Ecto neural progenitor cell (in vitro differentiated cells): Measurements from ENCODE around the gene OSTM1.

ENCODE experiments used
- DNase-seq: peaks from one replicate; pipeline ENCODE4 v3.0.0-alpha.2; 2018; ENCODE audit warnings: low spot score

The OSTM1 gene, protein sequence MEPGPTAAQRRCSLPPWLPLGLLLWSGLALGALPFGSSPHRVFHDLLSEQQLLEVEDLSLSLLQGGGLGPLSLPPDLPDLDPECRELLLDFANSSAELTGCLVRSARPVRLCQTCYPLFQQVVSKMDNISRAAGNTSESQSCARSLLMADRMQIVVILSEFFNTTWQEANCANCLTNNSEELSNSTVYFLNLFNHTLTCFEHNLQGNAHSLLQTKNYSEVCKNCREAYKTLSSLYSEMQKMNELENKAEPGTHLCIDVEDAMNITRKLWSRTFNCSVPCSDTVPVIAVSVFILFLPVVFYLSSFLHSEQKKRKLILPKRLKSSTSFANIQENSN

DNA sequence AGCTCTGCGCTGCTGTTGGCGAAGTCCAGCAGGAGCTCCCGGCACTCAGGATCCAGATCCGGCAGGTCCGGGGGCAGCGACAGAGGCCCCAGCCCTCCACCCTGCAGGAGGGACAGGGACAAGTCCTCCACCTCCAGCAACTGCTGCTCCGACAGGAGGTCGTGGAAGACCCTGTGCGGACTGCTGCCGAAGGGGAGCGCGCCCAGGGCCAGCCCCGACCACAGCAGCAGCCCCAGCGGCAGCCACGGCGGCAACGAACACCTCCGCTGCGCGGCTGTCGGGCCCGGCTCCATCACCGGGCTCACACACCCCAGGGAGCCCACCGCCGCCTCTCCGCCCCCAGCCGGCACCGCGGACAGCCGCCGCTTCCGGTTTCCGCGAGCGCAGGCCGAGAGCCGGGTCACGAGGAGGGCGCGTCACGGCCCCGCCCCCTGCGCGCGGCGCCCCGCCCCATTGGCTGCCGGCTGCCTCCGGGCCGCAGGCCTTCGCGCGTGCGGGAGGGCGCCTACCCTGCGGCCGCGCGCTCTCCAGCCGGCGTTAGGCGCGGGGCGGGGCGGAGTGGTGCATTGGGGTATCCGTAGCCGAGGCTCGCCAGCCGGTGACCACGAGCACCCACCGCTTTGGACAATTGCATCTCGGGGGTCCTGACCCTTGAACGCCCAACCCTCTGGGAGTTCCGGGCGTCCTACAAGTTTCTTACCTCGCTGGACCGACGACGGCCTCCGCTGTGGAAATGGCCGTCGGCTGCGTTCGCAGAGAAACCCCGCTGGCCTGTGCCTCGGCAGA lies at the start of gene OSTM1:
Gene OSTM1, minus strand, starts transcription at position 383 of the 786 bp plus-strand sequence. Its CDS starts 90 bp downstream, at position 293.
- peak; percentile 95 for DNase-seq

DNA sequence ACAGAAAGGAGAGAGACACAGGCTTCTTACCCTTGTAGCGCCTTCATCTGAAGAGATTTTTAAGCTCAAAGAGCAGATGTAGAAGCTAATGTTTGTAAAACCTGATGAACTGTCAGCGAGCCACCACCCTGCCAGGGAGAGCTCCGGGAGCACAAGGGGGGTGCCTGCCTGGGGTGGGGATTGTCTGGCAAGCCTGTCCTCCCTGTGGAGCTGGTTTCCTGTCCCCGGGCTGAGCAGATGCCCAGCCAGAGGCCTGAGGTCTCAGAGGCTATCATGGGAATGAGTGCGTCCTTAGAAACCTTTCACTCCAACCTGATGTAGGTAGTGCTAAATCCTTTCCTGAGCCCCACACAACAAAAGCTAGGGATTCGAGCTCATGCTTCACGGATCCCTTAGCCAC lies 49.4 kb upstream of the OSTM1 start:
- DNase-seq, result peak; percentile 54

DNA sequence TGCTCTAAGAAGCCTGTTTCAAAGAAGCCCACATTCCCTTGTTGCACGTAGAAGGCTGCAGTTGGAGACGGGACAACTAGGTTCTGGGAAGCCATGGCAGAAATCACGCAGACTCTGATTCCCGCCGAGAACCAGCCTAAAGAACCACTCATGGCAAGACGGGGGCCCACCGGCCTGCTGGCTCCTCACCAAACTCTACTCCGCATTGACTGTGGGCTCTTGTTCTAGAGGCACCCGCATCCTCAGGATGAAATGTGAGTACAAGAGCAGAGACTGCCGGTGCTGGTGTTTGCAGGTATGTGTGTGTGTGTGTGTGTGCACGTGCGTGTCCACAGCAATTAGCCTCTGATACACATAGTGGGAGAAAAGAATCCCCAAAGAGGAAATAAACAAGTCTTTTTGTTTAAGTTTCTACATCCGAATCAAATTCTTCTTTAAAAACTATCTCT lies 49.0 kb upstream of the OSTM1 start:
- no peak for DNase-seq

DNA sequence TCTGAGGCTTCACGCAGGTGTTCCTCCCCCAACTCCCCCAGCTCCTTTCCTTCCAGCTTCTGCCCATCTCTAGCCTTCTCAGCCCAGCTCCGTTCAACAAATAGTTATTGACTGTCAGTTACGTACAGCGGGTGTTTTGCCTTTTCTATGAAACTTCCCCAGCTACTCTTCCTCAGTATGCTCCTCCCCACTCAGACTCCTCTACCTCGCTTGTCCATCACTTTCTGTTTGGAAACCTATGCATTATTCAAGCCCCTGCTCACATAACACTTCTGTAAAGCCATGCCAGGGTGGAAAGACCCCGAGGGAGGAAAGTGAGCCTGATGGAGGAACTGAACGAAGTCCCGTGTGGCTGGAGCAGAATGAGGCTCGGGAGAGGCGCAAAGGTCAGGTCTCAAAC lies 47.1 kb upstream of the OSTM1 start:
- DNase-seq, result no peak

DNA sequence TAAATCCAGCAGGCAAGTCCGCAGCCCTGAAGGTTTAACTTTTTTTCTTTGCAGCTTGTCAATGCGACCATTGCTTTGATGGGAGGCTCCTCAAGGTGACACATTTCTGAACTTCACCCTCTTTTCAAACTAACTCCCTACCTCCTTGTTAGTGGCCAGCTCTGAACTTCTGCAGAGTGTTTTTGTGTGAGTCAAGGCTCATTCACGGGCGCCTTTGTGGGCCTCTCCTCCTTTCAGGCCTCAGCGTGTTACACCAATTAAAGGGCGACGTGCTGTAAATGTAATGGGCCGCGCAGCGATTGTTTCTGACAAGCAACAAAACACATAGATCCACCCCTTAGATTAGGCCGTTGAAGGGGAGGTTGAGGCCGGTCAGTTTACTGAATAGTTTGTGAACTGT lies 45.8 kb upstream of the OSTM1 start:
- peak; percentile 50 for DNase-seq

DNA sequence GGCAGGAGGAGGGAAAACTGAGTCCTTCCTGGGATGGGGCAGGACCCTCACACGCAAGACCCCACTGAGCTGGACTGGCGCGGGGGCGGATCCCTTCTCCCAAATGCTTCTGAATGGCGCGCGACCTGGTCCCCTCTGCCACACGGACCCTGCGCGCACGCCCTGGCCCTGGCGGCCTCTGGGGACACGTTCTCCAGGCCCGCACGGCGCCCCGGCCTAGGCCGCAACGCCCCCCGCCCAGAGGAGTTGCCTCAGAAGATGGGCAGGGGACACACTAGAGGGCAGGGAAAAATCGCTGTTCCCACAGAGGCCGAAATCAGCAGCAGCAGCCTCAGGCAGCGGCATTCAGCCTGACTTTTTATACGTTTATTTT lies 45.2 kb upstream of the OSTM1 start:
- no peak for DNase-seq

DNA sequence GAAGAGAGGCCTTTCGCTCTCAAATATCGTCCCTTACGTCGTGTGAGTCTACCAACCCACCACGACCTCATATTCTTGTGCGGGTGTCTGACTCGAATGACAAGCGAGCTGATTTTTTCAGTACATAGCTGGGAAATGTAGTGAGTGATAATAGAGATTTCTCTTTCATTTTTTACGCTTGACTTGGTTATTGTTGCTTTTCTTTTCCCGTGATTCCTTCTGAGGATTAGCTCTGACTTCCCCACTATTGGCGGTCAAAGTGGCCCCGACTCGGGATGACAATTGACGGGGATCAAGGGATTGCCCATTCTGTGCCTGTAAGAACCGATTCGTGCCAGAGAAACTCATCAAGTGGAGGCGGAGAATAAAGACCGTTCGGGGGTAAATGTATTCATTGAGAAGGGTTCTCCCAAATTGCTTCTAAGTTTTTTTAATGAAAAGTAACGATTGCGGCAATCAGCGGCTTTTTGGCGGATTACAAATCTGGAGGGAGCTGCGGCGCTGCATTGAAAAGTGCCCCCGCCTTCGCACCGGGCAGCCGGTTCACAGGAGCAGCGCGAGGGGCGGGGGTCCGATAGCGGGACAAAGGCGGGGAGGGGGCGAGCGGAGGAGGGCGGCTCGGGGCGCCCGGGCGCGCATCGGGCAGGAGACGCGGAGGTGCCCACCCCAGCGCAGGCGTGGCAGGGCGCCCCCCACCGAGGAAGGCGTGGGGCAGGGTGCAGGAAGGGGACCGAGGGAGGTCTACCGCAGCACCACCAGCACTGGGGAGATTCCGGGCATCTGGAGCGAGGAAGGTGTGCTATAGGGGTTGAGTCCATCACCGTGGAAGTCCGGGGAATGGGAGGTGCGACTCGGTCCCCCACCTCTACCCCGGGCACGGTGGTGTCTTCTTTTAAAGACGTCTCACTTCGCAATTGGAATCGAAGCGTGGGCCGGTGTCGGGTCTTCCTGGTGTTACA lies 44.5 kb upstream of the OSTM1 start:
- DNase-seq, result peak; percentile 64

DNA sequence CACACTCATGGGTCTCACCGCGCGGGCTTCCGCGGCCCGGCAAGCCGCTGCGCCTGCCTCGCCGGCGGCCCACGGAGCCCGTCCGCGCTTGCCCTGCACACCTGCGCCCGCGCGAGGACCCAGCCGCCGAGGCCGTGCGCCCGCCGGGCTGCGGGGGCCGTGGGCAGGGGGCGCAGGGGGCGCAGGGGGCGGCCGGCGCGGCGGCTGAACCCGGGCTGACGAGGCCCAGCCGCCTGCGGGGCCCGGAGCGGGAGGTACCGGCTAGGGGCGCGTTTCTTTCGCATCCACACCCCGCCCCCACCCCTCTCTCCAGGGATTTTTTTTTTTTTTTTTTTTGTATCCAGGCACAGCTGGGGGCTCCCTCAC lies 43.8 kb upstream of the OSTM1 start:
- no peak for DNase-seq

DNA sequence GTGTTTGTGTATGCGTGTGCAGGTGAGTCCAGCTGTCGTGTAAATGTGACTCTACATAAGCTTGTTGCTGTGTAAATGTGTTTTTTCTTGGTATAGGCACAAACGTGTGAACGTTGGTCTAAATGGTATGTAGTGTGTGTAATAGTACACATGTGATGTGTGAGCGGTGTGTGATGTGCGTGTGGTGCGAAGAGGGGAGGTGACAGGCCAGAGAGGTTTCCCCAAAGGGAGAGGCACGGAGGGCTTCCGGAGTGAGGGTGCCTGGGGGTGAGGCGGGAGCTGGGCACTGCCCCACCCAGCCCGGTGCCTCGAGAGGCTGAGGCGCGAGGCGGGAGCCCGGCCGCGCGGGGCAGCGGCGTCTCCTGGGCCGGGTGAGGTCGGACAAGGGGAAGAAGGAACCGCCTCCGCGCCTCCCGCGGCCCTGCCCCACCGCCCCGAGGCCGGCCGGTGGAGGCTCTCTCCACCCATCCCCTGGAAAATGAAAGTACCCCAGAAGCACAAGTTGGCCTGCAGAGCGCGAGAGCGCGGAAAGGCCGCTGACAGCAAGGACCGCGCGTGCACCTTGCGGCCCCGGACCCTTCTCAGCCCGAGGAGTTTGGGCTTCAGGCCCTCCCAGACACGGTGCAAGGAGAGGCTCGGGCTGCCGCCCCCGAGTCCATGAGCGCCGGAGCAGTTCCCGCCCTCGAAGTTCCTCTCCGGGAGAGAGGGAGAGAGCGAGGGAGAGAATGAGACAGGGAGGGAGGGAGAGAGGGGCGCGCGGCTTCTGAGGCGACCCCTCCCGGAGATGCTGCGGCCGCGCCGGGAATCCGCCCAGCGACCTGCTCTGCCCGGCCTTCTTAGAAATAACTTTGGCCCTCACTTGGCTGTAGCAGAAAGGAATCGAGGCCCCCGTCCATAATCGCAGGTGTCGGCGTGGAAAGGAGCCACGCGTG lies 43.2 kb upstream of the OSTM1 start:
- peak; percentile 67 for DNase-seq

DNA sequence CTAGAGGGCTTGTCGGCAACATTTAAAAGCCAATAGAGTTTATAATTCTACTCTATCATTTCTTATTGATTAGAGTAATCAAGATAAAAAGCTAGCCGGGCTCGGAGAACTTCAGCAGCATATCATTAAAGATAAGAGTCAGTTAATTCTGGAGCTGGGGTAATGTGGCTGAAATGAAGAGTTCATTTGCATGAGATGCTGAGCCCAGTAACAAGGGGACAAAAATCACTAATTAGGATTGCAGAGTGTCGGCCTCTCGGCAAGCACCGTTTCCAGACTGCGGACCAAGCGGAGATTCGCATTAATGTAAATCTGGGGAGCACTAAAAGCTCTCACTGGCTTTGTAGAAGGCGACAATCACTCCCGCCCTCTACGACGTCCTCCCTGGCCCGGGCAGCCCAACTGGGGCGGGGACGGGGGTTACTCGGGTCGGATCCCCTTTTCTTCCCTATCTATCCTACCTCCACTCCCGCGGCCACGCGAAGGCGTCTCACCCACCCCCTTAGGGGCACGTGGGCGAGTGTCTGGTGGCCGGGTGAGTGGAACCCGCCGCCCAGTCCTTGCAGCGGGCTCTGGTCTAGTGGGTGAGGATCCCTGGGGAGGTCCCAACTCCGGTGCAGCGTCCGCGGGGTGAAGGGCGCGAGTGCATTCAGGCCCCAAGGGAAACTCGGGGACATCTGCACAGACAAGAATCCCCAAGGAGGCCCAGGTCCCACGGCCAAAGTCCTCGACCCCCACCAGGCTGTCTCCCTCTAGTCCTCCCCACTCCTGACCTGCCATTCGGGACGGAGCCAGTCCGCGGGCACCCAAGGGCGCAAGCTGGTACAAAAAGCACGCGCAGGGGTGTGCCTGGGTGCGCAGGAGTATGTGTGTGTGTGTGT lies 42.2 kb upstream of the OSTM1 start:
- peak; percentile 49 for DNase-seq

DNA sequence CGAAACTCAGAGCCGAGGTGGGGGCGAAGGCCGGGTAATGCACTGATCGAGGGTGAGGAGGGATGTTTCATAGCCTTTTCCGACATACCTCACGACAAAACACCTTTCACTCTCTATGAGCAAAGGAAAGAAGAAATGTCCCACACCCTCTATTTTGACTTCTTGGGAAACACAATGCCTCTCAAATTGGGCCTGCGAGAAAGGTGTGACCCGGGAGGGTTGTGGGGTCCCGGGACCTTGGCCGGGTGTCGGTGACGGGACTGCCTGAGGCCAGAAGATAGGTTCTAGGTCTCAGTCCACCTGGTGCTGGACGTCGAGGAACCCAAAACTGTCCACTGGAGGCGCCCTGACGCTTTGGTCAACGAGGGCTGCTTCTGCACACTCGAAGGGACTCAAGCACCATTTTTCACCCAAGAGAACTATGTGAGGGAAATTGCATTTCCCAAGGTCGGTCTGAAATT lies 41.1 kb upstream of the OSTM1 start:
- peak; percentile 66 for DNase-seq

DNA sequence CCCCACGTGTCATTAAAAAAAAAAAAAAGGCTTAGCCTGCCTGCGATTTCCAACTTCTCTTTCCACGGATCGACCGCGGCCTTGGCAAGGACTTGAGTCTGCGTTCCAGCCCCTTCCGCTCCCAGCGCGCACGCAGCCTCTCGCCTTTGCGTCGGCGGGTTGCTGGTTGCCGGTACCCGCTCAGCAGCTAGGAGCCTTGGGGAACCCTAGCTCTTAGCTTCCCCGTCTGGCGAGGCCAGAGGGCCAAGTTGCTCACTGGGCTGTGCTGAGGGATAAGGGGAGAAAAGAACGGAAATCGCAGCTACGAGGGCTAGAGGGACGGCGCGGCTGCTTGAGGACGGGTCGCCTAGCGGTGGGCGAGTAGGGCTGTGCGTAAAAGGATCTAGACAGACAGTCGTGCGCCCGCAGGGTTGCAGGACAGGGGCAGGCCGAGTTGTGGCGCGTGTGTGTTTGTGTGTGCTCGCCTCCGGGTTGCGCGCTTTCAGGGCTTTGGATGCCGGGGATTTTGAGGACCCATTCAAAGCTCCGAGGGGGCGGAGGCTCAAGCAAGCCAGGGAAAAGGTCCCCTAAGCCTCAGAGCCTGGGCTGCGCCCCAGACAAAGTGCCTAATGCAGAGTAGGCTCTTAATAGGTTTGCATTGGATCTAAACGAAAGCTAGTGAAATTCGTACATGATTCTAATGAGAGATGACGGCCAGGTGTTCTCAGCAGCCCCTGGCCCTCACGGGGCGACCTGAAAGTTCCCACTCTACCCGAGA lies 40.5 kb upstream of the OSTM1 start:
- DNase-seq, result peak; percentile 85

DNA sequence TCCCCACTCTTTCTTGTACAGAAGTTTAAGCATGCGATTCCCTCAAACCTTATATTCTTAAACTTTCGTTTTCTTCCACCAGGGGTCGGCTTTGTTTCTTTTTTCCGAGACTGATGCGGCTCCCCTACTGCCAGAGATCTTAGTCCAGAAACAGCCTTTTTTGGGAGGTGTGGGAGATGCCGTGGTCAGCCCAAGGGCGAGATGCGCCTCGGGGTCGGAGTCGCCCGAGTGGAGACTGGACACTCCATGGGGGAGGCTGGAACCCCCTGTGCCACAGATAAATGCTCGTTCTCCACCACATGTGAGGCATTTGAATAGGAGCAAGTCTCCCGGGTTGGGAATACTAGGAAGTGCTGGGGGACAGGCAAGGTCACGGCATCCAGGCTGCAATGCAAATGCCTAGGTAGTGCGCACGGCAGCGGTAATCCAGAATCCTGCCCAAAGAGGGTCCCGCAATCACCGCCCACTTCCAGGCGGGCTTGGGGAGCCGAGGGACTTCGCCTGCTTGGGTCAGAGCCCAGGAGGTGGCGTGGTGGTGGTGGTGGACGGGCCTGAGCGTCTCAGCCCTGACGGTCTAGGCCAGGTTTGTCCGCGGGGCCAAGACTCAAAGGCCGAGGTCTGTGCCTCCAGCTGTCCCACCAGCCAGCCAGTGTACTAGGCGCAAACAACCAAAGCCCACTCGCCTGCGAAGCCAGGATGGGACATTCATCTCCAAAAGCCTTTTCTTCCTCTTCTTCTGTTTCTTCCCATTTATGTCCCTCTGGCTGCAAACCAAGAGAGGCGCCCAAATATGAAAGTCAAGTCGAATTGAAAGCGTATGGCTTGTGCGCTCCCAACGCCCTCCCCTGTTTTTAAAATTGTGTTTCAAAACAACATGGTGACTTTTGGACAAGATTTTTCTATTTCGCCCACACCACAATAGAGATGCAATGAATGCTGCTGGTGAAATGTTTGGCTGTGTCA lies 39.3 kb upstream of the OSTM1 start:
- DNase-seq, result peak; percentile 71

DNA sequence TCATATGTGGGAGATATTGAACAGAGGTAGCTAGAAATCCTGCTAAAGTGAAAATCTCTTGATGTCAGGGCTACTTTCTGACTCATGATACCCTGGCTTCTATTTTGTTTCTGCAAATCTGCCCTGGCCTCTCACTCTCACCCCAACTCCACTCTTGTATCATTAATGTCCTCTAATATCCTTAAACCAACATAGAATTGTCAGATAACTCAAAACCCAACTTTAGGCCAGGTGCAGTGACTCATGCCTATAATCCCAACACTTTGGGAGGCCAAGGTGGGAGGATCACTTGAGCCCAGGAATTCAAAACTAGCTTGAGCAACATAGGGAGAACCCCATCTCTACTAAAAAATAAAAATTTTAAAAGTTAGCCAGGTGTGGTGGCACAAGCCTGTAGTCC lies 33.8 kb upstream of the OSTM1 start:
- DNase-seq, result no peak

DNA sequence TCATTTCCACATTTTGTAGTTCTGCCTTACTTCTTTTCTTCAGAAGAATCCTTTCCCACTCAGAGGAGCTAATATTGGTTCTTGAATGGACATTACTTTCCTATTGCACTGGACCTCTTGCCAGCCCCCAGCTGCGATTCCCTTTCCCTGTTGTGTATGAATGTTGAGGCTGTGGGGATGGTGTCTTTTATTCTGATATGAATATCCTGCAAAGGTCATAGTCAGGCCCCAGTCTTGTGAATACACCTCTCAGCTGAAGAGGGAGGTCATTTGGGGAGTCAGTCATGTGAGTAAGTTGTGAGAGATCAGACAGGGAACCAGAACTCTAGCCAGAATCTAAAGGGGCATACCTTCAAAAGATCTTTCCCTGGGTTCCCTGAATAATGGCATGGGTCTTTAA lies 32.6 kb upstream of the OSTM1 start:
- no peak for DNase-seq

DNA sequence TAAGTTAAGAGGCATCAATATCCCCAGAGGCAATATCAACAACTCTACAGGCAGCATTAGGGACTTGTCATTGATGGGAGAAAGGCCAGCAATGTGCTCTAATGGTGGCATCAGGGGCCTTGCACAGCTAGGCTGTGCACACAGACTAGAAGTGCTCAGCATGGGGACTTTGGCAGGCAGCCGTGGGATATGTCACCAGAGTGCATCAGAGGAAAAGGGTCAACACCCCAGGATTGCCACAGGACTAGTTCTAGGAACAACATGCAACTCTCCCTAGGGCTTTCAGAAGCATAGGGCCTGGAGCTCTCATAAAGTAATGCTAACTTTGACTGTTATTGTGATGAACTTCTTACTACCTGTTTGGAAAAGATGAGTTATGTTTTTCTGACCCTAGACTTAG lies 32.2 kb upstream of the OSTM1 start:
- DNase-seq, result no peak

DNA sequence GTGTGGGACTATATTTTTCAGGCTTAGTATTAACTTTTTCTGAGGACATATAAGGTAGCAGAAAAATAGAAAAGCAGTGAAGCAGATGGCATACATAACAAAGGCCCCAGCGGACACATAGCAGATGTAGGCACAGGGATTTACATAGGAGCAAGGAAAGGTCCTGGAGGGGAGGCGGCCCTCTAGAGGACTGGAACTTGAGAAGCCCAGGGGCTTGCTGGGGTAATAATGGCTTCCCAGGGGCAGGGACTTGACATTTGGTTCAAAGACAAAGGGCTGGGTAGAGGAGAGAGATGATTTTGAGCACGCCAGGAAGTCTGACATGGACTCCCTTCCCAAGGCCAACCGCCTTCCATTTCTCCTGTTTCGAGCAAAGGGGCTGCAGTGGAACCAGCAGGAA lies 31.7 kb upstream of the OSTM1 start:
- DNase-seq, result peak; percentile 49

DNA sequence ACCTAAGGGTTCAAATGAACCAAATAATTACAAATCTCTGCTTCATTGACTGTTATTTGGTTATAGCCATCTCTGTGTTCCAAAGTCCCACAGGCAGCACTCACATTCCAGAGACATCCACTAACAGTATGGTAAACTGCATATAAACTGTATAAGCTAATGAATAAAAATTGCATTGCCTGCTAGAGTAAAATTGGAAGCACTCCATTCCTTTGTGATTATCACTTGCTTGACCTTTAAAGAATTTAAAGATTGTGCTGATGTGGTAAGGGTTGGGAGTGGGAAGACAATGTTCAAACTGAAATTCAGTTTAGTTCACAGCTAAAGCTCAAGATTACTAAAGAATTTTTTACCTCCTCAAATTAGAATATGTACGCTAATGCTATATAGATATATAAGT lies 31.0 kb upstream of the OSTM1 start:
- no peak for DNase-seq
